GM23338 (cell line): Measurements from ENCODE around the gene GMPPA. TPM values are rescaled to one million over a fixed set of nuclear protein-coding genes. Genes with fewer than 3 reads are reported as not detected.

ENCODE experiments used
- ATAC-seq: fragments of 200-7000 bp; cut with Tn5 transposase; 3 replicates; pipeline ENCODE4 v1.9.1; 2020
- DNase-seq: peaks from one replicate; pipeline ENCODE4 v3.0.0-alpha.2; 2015; ENCODE audit warnings: low spot score
- H2AFZ ChIP-seq: fragments of 200-600 bp; sonication (generic); 2 replicates; pipeline ENCODE4 v1.8.0; 2016; ENCODE audit warnings: antibody characterized with exemption, mild to moderate bottlenecking, moderate library complexity
- H3F3A ChIP-seq: fragments of 200-600 bp; sonication (generic); replicated peaks from 2 replicates; pipeline ENCODE4 v1.8.0; 2017; ENCODE audit warnings: antibody characterized with exemption, mixed run types, low read depth
- H3K27ac ChIP-seq: fragments of 200-600 bp; sonication (generic); 2 replicates; pipeline ENCODE4 v1.6.1; 2016; ENCODE audit warnings: low read depth
- H3K27me3 ChIP-seq: fragments of 200-600 bp; sonication (generic); 2 replicates; pipeline ENCODE4 v1.8.0; 2016; ENCODE audit warnings: mild to moderate bottlenecking, mixed run types, moderate library complexity; ENCODE audit not compliant: insufficient read depth
- H3K36me3 ChIP-seq: fragments of 200-600 bp; sonication (generic); 2 replicates; pipeline ENCODE4 v1.8.0; 2016; ENCODE audit warnings: mild to moderate bottlenecking; ENCODE audit not compliant: insufficient read depth
- H3K4me1 ChIP-seq: fragments of 200-600 bp; sonication (generic); 2 replicates; pipeline ENCODE4 v1.8.0; 2016; ENCODE audit warnings: mild to moderate bottlenecking, moderate library complexity; ENCODE audit not compliant: insufficient read depth
- H3K4me2 ChIP-seq: fragments of 200-600 bp; sonication (generic); 2 replicates; pipeline ENCODE4 v1.7.1; 2017; ENCODE audit warnings: mixed run types
- H3K4me3 ChIP-seq: fragments of 200-600 bp; sonication (generic); 2 replicates; pipeline ENCODE4 v1.6.1; 2016; ENCODE audit warnings: mixed run types
- H3K79me2 ChIP-seq: fragments of 200-600 bp; sonication (generic); replicated peaks from 2 replicates; pipeline ENCODE4 v1.8.0; 2017; ENCODE audit warnings: mild to moderate bottlenecking; ENCODE audit not compliant: insufficient read depth
- H3K9me2 ChIP-seq: fragments of 200-600 bp; sonication (generic); 2 replicates; pipeline ENCODE4 v1.8.0; 2017; ENCODE audit not compliant: insufficient read depth
- H4K20me1 ChIP-seq: fragments of 200-600 bp; sonication (generic); replicated peaks from 2 replicates; pipeline ENCODE4 v1.8.0; 2017; ENCODE audit warnings: mild to moderate bottlenecking; ENCODE audit not compliant: insufficient read depth
- H3K27ac Mint-ChIP-seq: 2 replicates; pipeline ENCODE4 v1.8.0; 2020; ENCODE audit warnings: inconsistent platforms, mild to moderate bottlenecking, moderate library complexity, mixed read lengths
- H3K27me3 Mint-ChIP-seq: 3 replicates; pipeline ENCODE4 v1.8.0; 2022; ENCODE audit warnings: low read depth, mild to moderate bottlenecking, moderate library complexity, mixed read lengths, inconsistent platforms; ENCODE audit not compliant: insufficient read depth, poor library complexity
- H3K36me3 Mint-ChIP-seq: 3 replicates; pipeline ENCODE4 v1.8.0; 2021; ENCODE audit warnings: low read depth, mild to moderate bottlenecking, inconsistent platforms, moderate library complexity, mixed read lengths
- H3K4me1 Mint-ChIP-seq: 3 replicates; pipeline ENCODE4 v1.8.0; 2020; ENCODE audit warnings: mild to moderate bottlenecking, inconsistent platforms, mixed read lengths
- H3K4me3 Mint-ChIP-seq: 3 replicates; pipeline ENCODE4 v1.8.0; 2021; ENCODE audit warnings: moderate library complexity, mild to moderate bottlenecking, inconsistent platforms, mixed read lengths
- H3K9me3 Mint-ChIP-seq: 3 replicates; pipeline ENCODE4 v1.8.0; 2020; ENCODE audit warnings: moderate library complexity, mild to moderate bottlenecking, inconsistent platforms, mixed read lengths
- POLR2AphosphoS5 ChIP-seq: IDR thresholded peaks from 2 replicates; pipeline ENCODE4 v1.6.1; 2016; ENCODE audit warnings: antibody characterized with exemption, low read depth
- polyA plus RNA-seq: library from polyadenylated mRNA; unstranded; fragments of >200 nt; fragmentation: Nextera tagmentation; extraction: Ambion mirVana; gene quantifications from 2 replicates; pipeline ENCODE4 v1.2.1, GENCODE V29; 2016
- total RNA-seq: library from RNA; depleted of rRNA; stranded (reverse); fragments of >200 nt; shearing (Covaris generic); gene quantifications from 2 replicates; pipeline ENCODE4 v1.2.3, GENCODE V29; 2014
- TF ChIP-seq, protein P1 (sequence below): fragments of 250-450 bp; sonication (Bioruptor Pico); IDR thresholded peaks from 2 replicates; pipeline ENCODE4 v1.5.0; 2020; ENCODE audit warnings: mild to moderate bottlenecking, moderate library complexity
- TF ChIP-seq, protein P2 (sequence below), 2 experiments: fragments of 200-600 bp in 1 of 2; sonication (generic) in 1 of 2; conservative IDR thresholded peaks; 2 replicates each; pipeline versions ENCODE4 v1.5.1 to v1.6.1; 2016 to 2017; ENCODE audit warnings: antibody characterized with exemption in 2 of 2, low read depth in 2 of 2, mild to moderate bottlenecking in 2 of 2, moderate library complexity in 1 of 2

The GMPPA gene
- total and polyA plus RNA-seq, 2 experiments from 2014 or later, result 27.0 to 33.8 TPM

DNA sequence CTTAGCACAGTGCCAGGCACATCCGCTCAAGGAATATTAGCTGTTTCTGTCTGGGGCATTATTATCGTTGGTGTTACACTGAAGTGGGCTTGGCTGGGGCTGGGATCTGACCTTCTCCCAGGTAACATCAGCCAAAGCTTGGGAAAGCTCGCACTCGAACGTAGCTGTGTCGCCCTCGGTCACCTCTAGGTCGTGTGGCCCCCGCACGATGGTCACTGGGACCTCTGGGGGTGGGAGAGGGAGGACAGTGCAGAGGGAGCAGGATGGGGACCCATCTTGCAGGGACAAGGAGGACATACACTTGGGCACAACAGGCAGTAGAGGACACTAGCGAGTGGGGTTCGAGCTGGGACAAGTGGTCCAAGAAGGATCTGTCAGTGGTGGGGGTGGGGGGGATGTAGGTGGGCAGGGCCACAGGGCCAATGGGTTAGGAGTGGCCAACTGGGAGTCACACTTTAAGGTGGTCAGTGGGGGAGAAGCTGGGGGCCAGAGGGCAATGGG is 54.8 kb downstream of the GMPPA start:
- Histone ChIP-seq H3F3A (peaks cover 4% of the 10 kb centered on the region; the same call in 1 of the 2 replicates), H3K9me2 (no peaks in the 10 kb centered on the region), H3K79me2 (no peaks in the 10 kb centered on the region), H3K4me2 (peak overlapping the region; percentile 99), H3K36me3 (no peaks in the 10 kb centered on the region; the same call in 1 of the 2 replicates), H2AFZ (no peak overlapping the region), H3K4me3 (peak overlapping the region; percentile 98), H3K27ac (no peak overlapping the region), H3K4me1 (peaks cover 10% of the 10 kb centered on the region), H3K27me3 (peaks cover 17% of the 10 kb centered on the region), H4K20me1 (no peaks in the 10 kb centered on the region)
- ATAC-seq (no peak), DNase-seq (no peak)
- peaks cover 34% of the 10 kb centered on the region for H3K27me3 Mint-ChIP-seq
- H3K4me1 Mint-ChIP-seq, result peaks cover 13% of the 10 kb centered on the region
- TF ChIP-seq, protein P1, sequence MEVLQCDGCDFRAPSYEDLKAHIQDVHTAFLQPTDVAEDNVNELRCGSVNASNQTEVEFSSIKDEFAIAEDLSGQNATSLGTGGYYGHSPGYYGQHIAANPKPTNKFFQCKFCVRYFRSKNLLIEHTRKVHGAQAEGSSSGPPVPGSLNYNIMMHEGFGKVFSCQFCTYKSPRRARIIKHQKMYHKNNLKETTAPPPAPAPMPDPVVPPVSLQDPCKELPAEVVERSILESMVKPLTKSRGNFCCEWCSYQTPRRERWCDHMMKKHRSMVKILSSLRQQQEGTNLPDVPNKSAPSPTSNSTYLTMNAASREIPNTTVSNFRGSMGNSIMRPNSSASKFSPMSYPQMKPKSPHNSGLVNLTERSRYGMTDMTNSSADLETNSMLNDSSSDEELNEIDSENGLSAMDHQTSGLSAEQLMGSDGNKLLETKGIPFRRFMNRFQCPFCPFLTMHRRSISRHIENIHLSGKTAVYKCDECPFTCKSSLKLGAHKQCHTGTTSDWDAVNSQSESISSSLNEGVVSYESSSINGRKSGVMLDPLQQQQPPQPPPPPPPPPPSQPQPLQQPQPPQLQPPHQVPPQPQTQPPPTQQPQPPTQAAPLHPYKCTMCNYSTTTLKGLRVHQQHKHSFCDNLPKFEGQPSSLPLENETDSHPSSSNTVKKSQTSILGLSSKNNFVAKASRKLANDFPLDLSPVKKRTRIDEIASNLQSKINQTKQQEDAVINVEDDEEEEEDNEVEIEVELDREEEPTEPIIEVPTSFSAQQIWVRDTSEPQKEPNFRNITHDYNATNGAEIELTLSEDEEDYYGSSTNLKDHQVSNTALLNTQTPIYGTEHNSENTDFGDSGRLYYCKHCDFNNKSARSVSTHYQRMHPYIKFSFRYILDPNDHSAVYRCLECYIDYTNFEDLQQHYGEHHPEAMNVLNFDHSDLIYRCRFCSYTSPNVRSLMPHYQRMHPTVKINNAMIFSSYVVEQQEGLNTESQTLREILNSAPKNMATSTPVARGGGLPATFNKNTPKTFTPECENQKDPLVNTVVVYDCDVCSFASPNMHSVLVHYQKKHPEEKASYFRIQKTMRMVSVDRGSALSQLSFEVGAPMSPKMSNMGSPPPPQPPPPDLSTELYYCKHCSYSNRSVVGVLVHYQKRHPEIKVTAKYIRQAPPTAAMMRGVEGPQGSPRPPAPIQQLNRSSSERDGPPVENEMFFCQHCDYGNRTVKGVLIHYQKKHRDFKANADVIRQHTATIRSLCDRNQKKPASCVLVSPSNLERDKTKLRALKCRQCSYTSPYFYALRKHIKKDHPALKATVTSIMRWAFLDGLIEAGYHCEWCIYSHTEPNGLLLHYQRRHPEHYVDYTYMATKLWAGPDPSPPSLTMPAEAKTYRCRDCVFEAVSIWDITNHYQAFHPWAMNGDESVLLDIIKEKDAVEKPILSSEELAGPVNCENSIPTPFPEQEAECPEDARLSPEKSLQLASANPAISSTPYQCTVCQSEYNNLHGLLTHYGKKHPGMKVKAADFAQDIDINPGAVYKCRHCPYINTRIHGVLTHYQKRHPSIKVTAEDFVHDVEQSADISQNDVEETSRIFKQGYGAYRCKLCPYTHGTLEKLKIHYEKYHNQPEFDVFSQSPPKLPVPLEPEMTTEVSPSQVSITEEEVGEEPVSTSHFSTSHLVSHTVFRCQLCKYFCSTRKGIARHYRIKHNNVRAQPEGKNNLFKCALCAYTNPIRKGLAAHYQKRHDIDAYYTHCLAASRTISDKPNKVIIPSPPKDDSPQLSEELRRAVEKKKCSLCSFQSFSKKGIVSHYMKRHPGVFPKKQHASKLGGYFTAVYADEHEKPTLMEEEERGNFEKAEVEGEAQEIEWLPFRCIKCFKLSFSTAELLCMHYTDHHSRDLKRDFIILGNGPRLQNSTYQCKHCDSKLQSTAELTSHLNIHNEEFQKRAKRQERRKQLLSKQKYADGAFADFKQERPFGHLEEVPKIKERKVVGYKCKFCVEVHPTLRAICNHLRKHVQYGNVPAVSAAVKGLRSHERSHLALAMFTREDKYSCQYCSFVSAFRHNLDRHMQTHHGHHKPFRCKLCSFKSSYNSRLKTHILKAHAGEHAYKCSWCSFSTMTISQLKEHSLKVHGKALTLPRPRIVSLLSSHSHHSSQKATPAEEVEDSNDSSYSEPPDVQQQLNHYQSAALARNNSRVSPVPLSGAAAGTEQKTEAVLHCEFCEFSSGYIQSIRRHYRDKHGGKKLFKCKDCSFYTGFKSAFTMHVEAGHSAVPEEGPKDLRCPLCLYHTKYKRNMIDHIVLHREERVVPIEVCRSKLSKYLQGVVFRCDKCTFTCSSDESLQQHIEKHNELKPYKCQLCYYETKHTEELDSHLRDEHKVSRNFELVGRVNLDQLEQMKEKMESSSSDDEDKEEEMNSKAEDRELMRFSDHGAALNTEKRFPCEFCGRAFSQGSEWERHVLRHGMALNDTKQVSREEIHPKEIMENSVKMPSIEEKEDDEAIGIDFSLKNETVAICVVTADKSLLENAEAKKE, result no peak
- 0 out of 2 replicates have a peak, but pooled peaks have one; percentile 13 for TF ChIP-seq POLR2AphosphoS5
- TF ChIP-seq, protein P2, sequence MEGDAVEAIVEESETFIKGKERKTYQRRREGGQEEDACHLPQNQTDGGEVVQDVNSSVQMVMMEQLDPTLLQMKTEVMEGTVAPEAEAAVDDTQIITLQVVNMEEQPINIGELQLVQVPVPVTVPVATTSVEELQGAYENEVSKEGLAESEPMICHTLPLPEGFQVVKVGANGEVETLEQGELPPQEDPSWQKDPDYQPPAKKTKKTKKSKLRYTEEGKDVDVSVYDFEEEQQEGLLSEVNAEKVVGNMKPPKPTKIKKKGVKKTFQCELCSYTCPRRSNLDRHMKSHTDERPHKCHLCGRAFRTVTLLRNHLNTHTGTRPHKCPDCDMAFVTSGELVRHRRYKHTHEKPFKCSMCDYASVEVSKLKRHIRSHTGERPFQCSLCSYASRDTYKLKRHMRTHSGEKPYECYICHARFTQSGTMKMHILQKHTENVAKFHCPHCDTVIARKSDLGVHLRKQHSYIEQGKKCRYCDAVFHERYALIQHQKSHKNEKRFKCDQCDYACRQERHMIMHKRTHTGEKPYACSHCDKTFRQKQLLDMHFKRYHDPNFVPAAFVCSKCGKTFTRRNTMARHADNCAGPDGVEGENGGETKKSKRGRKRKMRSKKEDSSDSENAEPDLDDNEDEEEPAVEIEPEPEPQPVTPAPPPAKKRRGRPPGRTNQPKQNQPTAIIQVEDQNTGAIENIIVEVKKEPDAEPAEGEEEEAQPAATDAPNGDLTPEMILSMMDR (conservative IDR thresholded peaks at IDR 0.05; ENCODE audit: low read depth in 2 of 2), result peak in 1 of 2 experiments; percentile 32; a peak in 2 of 4 replicates
- H3K27ac Mint-ChIP-seq, result no peak overlapping the region
- peak overlapping the region; percentile 63 for H3K4me3 Mint-ChIP-seq
- peaks cover 11% of the 10 kb centered on the region; the same call in 1 of the 3 replicates for H3K36me3 Mint-ChIP-seq
- H3K9me3 Mint-ChIP-seq, result no peaks in the 10 kb centered on the region
